HG02943 (cell line): ENCODE data around the gene C17orf114.
"Not testable (repeated sequence)": the region's sequence is repeated elsewhere in the genome, so short reads cannot be mapped to it uniquely, and the experiment has no call there.

Experiments used
- ATAC-seq: cut with Tn5 transposase; IDR thresholded peaks from one replicate; pipeline ENCODE4 v1.9.1; 2021; ENCODE audit warnings: mild to moderate bottlenecking, low read depth, moderate library complexity; ENCODE audit not compliant: unreplicated experiment

The C17orf114 gene

DNA sequence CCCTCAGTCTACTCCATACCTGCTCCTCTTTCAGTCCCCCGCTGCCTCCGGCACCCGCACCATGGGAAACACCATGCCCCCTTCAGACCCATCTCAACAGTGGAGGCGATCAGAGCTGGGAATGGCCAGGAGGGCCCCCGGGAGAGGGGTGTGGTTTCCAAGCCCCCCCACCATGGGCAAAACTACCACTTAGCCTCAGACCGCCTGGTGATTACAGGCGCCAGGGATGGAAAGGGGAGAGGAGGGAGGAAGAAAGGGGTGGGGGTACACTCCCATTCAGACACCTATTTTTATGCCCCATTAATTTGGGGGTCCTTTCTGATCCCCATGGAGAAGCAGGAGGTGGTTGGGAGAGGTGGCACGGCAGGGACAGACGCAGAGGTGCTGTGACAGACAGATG, at the start of gene C17orf114:
Gene C17orf114, minus strand, starts transcription at position 101 of the 400 bp plus-strand sequence.
- ATAC-seq: no peak

DNA sequence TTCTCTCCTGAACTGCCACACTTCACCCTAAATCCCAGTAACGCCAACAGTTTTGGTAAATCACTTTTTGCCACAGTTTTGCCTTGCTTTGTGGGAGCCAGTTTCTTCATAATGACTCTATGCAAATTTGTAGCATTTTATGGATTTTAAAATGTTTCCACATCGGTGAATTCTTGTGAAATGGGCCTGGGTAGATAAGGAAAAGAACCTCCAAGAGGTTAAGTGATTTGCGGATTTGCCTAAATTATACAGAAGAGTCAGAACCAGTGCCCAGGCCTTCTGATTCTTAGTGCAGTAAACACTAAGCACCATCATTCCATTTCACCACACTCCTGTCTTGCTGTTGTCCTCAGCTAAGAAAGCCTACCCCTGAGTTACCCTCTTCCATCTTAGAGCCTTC, 49.0 kb upstream of the C17orf114 start:
- no peak for ATAC-seq

DNA sequence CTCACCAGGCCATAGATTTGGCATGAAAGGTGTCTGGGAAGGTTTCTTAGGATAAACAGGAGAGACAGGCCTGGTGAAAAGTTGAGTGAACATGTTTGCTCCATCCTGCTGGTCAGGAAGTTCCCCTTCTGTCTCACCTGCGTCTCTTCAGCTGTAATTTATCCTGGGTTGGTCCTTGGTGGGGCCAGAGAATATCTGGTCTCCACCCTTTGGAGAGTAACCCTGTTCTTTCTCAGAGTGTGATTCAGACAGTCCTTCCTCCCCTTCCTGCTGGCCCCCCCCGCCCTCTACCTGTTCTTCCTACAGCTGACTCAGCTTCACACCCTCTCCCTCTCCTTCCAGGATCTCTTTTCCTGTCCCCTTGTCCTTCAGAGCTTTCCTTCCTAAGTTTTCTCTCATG, 48.1 kb upstream of the C17orf114 start:
- ATAC-seq: no peak

DNA sequence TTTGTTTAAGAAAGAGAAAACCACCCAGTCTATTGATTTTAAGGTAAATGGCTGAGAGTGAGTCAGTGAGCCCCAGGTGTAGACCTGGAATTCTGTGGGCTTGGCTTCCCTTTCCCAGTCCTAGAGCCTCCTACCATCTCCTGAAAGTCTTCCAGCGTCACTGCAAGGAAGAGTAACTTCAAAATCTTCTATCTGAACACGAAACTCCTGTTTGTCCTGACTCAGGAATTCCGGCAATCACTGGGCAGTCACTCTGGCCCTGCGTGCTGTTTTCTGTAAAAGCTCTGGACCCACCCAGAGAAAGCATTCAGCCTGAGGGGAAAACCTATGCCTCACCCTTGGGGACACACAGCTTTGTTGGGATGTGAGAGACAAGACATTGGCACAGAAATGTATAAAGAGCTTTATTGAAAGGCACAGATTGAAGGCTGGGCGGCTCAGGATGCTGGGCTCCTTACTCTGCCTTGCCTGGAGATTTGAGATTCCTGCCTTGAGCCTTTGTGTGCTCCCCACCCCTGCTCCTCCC, 46.9 kb upstream of the C17orf114 start:
- no peak for ATAC-seq

DNA sequence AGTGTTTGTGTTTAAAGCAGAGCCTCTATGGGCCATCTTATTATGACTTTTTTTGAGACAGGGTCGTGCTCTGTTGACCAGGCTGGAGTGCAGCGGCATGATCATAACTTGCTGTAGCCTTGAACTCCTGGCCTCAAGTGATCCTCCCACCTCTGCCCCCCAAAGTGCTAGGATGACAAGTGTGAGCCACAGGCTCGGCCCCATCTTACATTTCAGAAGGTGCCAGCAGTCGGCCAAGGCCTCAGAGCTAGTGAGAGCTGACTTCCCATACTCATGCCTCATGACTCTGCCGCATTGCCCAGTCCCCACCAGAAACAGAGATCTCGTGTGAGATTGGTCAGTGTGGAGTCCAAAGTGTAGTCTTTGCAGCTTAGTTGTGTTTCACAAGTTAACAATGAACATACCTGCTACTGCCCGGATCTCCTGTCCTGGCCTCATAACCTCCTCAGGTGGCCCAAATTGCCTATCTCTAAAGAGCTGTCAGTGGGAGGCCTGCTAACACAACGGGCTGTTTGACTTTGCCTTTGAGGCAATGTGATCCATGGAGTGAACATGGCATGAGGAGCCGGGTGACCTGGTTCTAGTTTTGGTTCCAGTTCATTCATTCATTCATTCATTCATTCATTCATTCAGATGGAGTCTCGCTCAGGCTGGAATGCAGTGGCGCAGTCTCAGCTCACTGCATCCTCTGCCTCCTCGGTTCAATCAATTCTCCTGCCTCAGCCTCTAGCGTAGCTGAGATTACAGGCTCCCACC, 44.7 kb upstream of the C17orf114 start:
- ATAC-seq: no peak

DNA sequence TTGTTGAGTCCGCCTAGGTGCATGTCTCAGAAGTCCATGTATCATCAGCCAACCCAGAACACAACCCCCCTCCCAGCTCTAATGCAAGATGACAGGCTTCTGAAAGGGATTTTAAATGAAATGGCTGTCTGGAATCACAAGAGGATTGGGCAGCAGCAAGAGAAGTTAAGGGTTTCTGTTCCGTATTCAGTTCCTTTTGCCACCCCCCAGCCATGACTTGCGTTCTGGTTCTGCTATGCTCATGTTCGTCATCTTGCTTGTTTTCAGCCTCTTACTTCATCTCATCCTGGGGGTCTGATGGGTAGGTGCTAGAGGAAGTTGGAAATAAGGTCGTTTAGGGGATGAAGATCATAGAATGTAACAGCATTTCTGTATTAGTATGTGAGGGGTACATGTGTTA, 43.0 kb upstream of the C17orf114 start:
- ATAC-seq: no peak

DNA sequence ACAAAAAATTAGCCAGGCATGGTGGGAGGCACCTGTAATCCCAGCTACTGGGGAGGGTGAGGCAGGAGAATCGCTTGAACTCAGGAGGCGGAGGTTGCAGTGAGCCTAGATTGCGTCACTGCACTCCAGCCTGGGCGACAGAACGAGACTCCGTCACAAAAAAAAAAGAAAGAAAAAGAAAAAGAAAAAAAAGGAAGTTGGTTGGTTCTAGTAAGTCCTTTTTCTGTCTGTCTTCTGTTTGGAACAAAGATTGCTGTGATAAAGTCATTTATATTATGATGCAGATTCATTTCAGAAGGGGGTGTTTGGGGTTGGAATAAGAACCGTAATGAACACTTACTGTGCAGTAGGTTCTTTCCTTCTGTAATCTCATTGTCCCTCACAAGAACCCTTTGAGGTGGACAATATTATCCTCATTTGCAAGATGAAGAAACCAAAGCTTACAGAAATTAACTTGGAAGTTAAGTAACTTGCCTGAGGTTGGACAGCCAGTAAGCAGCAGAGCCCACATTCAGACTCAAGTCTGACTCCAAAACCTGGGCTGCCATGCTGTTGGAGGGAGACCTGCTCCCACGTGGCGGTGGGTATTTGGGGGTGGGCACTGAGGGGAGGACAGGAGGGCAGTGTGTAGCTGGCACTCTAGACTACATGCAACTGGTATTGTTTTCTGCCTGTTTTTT, 41.3 kb upstream of the C17orf114 start:
- no peak for ATAC-seq

DNA sequence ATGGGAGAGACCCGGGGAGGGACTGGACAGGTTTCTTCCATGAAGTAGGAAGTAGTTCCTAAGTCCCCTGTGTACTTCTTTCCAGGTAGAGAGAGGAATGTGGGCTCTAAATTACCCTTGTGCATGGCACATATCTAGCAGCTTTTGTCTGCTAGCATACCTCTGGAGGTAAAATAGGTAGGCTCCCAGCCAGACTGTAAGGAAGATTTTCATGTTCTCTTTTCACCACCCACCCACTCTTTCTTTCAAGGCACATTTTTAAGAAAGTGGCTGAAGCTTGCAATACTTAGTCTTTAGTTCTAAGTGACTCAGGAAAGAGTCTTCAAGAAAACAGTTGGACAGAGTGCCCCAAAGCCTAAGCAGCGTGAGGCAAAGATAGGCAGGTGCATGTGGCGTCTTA, 40.2 kb upstream of the C17orf114 start:
- no peak for ATAC-seq

DNA sequence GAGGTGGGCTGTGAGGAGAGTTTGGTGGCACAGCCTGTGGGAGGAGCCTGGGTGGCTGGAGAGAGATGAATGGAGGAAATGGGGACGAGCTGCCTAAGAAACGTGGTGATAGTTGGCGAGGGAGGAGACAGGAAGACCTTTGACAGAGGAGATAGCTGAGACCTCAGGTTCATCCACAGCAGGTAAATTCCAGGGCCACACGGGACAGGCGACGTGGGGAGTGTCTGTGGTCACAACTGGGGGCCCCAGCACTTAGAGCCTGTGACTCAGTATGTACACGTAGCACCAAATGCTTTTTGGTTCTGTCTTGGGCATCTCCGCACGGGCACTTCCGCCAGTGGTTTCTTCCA, 38.7 kb upstream of the C17orf114 start:
- ATAC-seq: no peak

DNA sequence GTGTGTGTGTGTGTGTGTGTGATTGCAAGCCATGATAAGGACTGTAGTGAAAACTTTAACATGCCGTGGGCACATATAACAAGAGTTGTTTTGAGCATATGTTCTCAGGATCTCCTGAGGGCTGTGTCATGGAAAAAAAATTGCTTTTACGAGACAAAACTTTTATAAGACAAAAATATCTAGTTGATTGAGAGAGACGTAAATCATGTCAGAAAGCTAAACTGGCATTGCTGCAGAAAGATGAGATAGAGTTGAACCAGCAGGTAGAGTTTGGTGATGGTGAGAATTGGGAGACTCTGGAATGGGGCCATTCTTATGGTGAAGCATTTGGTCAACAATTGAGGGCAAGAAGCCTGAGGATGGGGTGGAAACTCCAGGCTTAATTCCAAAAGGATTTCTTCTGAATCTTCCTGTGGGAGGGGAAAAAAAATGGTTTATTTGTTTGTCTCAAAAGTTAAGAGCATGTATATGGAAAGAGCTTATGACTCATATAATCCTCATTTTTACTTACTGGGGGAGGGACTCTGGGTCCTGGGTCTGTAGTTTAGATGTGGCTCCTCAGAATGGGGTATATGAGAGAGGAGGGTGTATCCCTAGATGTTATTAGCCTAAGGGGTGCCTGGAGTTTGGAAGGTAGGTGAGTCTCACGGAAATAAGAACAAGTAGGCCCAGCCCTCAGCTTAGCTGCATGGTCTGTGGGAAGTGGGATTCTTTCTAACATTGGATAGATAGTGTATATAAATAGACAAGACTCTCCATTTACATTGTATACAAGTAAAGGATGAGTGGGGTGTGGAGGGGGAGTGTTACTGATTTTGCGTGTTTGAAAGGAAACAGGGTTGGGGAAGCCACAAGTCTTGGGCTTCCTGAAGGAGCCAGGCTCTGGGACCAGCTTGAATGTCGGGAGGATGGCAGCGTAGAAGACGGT, 38.1 kb upstream of the C17orf114 start:
- ATAC-seq: no peak

DNA sequence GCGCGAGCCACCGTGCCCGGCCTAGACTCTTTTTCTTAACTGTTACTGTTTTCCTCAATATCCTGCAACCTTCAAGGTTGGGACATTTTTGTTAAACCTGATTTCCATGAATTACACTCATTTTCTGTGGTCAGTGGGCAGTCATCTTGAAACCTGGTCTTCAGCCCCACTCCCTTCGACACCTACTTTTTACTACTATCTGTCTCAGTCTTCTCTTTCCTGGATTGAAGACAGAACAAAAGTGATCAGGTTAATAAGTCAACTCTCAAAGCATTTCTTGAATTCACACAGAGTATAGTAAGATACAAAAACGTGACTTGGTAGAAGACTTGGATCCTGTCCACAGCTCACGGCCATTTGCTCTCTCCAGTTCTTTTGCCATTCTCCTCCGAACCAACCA, 37.1 kb upstream of the C17orf114 start:
- ATAC-seq: no peak

DNA sequence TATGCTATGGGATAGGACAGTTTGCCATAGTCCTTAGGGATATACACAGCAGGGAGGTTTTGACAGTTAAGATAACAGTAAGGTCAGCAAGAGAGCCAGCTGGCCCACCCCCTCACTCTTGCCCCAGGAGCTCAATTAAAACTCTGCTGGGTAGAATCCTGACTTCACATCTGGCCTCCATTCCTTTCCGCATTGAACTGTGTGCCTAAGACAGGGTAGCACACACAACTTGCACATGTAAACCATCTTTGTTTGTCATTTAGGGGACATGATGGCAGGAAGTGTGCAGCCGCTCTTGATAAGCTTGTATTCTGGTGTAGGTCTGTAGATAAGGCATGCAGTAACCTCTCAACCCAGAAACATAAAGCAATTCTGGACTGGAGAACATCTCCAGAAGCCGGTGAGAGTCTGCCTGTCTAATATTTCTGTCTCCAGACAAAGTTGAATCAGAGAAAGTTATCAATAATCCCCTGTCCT, 36.2 kb upstream of the C17orf114 start:
- no peak for ATAC-seq

DNA sequence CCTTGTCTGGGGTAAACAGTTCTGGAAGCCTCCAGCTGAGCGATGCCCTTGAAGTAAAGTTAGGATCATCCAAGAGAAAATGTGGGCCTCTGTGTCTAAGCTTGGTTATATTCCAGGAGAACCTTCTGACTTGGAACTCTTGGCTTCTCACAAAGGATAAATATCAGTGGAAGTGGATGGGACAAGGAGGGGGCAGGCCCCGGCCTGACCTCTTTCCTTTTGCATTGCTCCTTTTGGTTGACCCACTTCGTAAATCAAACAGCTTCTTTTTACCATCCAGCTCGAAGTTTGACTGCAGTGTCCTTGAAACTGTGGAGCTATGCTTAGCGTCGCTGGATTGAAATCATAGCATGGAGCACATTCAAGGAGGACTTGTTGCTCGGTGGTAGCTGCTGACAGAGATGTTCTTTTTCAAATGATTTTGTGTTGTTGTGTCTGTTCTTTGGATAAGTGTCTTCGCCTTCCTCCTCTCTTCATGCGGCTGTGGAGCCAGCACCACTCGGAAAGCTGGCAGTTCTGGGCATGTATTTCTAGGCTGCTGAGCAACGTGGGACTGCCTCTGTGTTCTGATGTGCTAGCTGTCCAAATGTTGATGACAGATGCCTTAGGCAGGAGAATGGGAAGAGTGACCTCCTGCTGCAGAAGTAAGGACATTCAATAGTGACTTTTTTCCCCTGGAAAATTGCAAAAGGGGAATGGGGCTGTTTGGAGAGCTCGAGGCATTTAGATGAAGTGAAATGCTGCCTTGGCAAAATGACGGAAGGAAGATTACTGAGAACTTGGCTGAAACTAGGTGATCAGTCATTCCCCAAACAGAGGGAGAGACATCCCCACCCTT, 35.6 kb upstream of the C17orf114 start:
- ATAC-seq: no peak

DNA sequence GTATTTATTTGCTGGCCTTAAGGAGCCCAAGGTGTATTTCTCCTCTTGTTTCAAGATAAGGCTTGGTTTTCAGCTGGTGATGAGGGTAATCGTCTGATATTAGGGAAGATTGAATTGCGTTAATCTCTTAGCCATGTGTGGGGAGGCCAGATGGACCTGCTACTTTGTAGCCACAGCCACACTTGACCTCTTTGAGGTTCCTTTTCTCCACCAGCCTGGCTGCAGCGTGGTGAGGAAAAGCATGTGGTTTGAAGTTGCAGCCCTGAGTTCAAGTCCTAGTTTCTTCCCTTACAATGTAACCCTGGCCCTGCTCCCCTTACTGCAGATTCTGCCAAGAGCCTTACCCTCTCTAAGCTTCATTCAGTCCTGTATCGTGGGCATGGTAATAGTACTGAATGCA, 34.1 kb upstream of the C17orf114 start:
- no peak for ATAC-seq

DNA sequence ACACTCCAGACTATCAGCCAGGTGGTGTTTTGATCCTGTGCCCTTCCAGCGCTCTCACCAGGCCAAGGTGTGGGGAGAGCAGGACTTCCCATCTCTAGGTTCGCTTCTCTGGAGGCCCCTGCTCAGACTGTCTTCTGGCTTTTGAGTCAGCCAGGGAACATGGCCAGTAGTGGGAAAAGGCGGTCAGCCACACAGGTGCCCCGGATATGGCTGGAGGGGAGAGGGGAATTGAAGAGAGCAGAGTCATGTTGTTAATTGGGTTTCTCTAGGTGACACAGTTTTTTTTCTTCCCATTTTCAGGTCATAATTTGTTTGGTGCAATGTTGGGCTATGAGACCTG, 32.5 kb upstream of the C17orf114 start:
- ATAC-seq: no peak

DNA sequence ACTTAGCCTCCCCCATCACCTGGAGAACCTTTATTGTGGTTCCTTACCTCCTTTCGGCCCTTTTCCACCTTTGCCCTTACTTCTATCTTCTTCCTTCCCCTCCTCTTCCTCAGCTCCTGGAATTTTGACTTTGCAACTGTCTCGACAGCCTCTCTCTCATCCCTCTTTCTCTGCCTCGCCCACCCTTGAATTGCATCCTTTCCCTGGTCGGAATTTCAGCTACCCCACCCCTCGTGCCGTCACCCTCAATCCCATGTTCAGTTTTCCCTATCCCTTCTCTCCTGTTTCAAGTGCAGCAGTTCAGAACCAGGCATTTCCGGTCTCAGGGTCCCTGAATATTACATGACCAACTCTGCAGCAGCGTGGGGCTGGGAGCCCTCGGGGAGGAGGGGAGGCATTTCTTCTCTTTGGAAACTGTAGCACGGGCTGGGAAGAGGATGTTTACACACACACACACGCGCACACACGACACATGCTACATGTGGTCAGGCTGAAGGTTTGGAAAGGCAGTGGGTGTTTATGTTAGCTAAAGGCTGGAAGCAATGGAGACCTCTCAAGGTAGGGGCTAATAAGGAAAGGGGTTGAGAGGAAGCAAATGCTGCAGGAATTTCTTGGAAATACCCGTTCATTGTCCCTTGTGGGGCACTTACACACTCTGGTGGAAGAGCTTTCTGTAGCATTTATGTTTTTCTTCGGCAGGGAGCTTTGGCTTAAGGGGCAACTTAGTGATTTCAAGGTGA, 32.0 kb upstream of the C17orf114 start:
- ATAC-seq: no peak

DNA sequence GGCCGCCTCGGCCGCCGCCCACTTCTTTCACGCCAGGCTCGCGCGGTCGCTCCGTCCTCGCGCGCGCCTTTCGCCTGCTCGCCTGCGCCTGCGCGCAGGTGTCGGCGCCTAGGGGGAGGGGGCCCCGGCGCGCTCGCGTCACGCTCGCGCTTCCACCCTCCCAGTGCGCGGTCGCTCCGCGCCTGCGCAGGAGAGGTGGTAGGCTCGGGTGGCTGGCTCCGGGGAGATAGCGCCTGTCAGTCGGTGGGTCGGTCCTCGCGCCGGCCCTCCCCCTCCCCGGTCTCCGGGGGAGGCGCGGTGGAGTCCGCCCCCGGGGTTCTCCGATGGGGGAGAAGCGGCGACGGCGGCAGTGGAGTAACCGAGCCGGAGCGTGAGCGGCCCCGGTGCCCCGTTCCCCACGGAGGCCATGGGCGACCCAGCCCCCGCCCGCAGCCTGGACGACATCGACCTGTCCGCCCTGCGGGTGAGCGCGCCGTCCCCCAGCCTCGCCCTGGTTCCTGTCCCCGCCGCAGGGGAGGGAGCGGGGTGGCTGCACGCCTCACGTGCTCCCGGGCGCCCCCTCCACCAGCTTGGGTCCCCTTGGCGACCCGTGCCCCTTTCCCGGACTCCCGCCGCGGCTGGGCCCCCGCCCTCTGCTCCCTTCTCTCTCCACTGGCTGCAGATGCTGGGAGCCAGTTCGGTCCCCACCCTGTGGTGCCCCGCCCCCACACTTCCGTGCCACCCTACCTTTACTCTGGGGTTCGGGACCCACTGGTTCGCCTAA, 31.2 kb upstream of the C17orf114 start, which contains the start of gene MINK1:
Gene MINK1, plus strand, starts transcription at position 163 of the 763 bp plus-strand sequence. Its CDS starts 244 bp downstream, at position 407.
- ATAC-seq: peak; percentile 75

DNA sequence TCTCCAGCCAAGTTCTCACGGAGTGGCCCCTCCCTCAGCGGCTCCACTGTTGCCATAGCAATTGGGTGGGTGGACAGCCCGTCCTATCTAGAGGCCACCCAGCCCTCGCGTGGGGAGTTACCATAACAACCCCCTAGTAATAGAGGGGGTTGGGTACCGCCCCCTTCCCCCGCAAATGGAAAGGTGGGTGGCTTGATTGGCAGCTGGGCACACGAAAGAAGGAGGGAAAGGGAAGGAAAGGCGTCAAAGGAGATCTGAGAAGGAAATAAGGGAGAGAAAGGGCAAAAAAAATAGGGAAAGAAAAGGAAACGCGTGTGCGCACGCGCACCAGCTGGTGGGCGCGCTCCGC, 30.7 kb upstream of the C17orf114 start:
- not testable (repeated sequence) for ATAC-seq

DNA sequence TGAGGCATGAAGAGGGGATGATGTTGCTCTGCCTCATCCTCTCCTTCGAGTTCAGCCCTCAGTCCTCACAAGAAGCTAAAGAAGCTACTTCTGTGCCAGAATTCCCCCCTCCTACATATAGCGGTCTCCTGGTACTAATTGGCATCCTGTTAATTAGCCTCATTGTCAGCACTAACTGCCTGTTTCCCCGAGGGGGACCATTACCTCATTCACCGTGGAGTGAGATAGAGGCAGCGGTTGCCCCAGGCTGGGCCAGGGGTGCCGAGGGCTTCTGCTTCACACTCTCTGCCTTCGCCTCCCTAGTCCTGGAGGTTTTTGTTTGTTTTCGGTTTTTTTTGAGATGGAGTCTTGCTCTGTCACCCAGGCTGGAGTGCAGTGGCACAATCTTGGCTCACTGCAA, 25.3 kb upstream of the C17orf114 start:
- no peak for ATAC-seq
